ENCODE results near the gene TSKU.

DNA sequence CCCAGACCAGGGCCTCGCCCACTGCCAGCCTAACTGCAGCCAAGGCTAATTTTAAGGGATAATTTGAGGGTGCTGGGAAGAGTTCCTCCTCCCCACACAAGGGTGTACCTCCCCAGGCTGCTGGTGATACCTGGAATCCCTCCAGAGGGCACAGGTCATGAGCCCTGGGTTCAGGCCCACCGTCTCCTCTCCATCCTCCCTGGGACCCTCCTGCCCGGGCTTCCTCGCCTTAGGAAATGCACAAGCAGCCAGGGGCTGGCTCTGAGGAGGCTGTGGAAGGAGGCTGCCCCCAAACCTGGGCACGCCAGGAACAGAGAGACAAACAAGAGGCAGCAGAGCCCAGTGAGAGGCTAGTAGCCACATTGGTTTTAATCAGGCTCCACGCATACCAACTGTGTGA is 16.6 kb upstream of the TSKU start:
- TF ChIP-seq, protein P1, sequence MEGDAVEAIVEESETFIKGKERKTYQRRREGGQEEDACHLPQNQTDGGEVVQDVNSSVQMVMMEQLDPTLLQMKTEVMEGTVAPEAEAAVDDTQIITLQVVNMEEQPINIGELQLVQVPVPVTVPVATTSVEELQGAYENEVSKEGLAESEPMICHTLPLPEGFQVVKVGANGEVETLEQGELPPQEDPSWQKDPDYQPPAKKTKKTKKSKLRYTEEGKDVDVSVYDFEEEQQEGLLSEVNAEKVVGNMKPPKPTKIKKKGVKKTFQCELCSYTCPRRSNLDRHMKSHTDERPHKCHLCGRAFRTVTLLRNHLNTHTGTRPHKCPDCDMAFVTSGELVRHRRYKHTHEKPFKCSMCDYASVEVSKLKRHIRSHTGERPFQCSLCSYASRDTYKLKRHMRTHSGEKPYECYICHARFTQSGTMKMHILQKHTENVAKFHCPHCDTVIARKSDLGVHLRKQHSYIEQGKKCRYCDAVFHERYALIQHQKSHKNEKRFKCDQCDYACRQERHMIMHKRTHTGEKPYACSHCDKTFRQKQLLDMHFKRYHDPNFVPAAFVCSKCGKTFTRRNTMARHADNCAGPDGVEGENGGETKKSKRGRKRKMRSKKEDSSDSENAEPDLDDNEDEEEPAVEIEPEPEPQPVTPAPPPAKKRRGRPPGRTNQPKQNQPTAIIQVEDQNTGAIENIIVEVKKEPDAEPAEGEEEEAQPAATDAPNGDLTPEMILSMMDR (IDR thresholded peaks at IDR 0.05) = no peak
- no peak for TF ChIP-seq POLR2A (IDR thresholded peaks at IDR 0.05)
